ENCODE results near the gene CCPG1.

Gene CCPG1

GRCh38 chr15:55389264-55389607 is 18.9 kb downstream of the CCPG1 start:
- H3K36me3 ChIP-seq (ENCODE audit: control insufficient read depth, low read length): no peaks in the 10 kb centered on the region
- H3K4me2 ChIP-seq (ENCODE audit: low read length): no peak overlapping the region
- H3K27me3 ChIP-seq (ENCODE audit: control insufficient read depth, low read length): no peaks in the 10 kb centered on the region
- H3K27ac ChIP-seq (ENCODE audit: low read depth, low read length): no peak overlapping the region
- no peaks in the 10 kb centered on the region for H3K9me3 ChIP-seq (ENCODE audit: control insufficient read depth, insufficient read depth, low read length)
- H3K79me2 ChIP-seq (ENCODE audit: control insufficient read depth, low read length): no peaks in the 10 kb centered on the region
- TF ChIP-seq, protein P1, sequence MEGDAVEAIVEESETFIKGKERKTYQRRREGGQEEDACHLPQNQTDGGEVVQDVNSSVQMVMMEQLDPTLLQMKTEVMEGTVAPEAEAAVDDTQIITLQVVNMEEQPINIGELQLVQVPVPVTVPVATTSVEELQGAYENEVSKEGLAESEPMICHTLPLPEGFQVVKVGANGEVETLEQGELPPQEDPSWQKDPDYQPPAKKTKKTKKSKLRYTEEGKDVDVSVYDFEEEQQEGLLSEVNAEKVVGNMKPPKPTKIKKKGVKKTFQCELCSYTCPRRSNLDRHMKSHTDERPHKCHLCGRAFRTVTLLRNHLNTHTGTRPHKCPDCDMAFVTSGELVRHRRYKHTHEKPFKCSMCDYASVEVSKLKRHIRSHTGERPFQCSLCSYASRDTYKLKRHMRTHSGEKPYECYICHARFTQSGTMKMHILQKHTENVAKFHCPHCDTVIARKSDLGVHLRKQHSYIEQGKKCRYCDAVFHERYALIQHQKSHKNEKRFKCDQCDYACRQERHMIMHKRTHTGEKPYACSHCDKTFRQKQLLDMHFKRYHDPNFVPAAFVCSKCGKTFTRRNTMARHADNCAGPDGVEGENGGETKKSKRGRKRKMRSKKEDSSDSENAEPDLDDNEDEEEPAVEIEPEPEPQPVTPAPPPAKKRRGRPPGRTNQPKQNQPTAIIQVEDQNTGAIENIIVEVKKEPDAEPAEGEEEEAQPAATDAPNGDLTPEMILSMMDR (IDR thresholded peaks at IDR 0.05; ENCODE audit: low read depth, low read length, poor library complexity, severe bottlenecking): no peak
- no peak for TF ChIP-seq EZH2phosphoT487 (IDR thresholded peaks at IDR 0.05; ENCODE audit: borderline replicate concordance, low read length)
- H4K20me1 ChIP-seq (ENCODE audit: control insufficient read depth, insufficient read depth, low read depth, low read length): no peaks in the 10 kb centered on the region
- H3K4me1 ChIP-seq (ENCODE audit: control insufficient read depth, low read length): no peaks in the 10 kb centered on the region
- H3F3A ChIP-seq (ENCODE audit: control insufficient read depth, insufficient read depth): no peaks in the 10 kb centered on the region
- no peaks in the 10 kb centered on the region for H3K9me2 ChIP-seq (replicated peaks; ENCODE audit: control insufficient read depth, low read length)
- no peak overlapping the region for H3K4me3 ChIP-seq (ENCODE audit: low read length)

DNA sequence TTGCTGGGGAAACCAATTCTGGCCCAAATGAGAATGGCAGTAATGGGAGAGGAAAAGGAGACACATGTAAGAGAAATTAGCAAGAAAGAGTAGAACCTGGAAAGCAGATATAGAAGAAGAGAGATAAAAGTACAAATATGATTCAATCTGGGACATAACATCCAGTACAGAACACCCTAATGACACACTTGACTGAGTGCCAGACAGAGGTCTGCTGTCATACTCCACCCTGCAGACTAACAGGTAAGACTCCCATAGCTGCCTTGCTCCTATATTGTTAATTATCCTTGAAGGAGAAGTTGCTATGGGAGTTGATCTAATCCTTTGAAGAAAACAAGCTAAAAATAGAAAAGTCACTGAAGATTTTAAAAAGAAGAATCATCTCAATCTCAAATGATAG is 21.1 kb downstream of the CCPG1 start:
- no peaks in the 10 kb centered on the region for H3K9me3 ChIP-seq (ENCODE audit: control insufficient read depth, insufficient read depth, low read length)
- H3K27me3 ChIP-seq (ENCODE audit: control insufficient read depth, low read length): no peaks in the 10 kb centered on the region
- no peaks in the 10 kb centered on the region for H3K79me2 ChIP-seq (ENCODE audit: control insufficient read depth, low read length)
- H3K4me2 ChIP-seq (ENCODE audit: low read length): no peak overlapping the region
- no peaks in the 10 kb centered on the region for H4K20me1 ChIP-seq (ENCODE audit: control insufficient read depth, insufficient read depth, low read depth, low read length)
- H3K9me2 ChIP-seq (replicated peaks; ENCODE audit: control insufficient read depth, low read length): no peaks in the 10 kb centered on the region
- no peak overlapping the region for H3K4me3 ChIP-seq (ENCODE audit: low read length)
- H3K36me3 ChIP-seq (ENCODE audit: control insufficient read depth, low read length): no peaks in the 10 kb centered on the region
- H3K4me1 ChIP-seq (ENCODE audit: control insufficient read depth, low read length): no peaks in the 10 kb centered on the region
- H3F3A ChIP-seq (ENCODE audit: control insufficient read depth, insufficient read depth): no peaks in the 10 kb centered on the region
- H3K27ac ChIP-seq (ENCODE audit: low read depth, low read length): no peak overlapping the region
- TF ChIP-seq EZH2phosphoT487 (IDR thresholded peaks at IDR 0.05; ENCODE audit: borderline replicate concordance, low read length): no peak
- TF ChIP-seq, protein P1 (IDR thresholded peaks at IDR 0.05; ENCODE audit: low read depth, low read length, poor library complexity, severe bottlenecking): no peak

DNA sequence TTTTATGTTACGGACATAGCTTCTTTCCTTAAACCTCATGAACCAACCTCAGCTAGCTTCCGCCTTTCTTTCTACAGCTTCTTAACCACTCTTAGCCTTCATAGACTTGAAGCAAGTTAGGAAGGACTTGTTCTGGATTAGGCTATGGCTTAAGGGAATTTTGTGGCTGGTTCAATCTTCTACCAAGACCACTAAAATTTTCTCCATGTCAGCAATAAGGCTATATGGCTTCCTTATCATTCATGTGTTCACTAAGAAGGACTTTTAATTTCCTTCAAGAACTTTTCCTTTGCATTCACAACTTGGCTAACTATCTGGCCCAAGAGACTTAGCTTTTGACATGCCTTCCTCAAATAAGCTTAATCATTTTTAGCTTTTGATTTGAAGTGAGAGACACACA is 24.5 kb downstream of the CCPG1 start:
- Histone ChIP-seq H3K4me3 (ENCODE audit: low read length) (no peak overlapping the region), H3K36me3 (ENCODE audit: control insufficient read depth, low read length) (no peaks in the 10 kb centered on the region), H4K20me1 (ENCODE audit: control insufficient read depth, insufficient read depth, low read depth, low read length) (no peaks in the 10 kb centered on the region), H3K4me2 (ENCODE audit: low read length) (no peak overlapping the region), H3K9me2 (replicated peaks; ENCODE audit: control insufficient read depth, low read length) (no peaks in the 10 kb centered on the region), H3K27ac (ENCODE audit: low read depth, low read length) (no peak overlapping the region), H3K9me3 (ENCODE audit: control insufficient read depth, insufficient read depth, low read length) (no peaks in the 10 kb centered on the region), H3F3A (ENCODE audit: control insufficient read depth, insufficient read depth) (no peaks in the 10 kb centered on the region), H3K4me1 (ENCODE audit: control insufficient read depth, low read length) (no peaks in the 10 kb centered on the region), H3K79me2 (ENCODE audit: control insufficient read depth, low read length) (no peaks in the 10 kb centered on the region), H3K27me3 (ENCODE audit: control insufficient read depth, low read length) (no peaks in the 10 kb centered on the region)
- TF ChIP-seq, protein P1 (IDR thresholded peaks at IDR 0.05; ENCODE audit: low read depth, low read length, poor library complexity, severe bottlenecking): no peak
- TF ChIP-seq EZH2phosphoT487 (IDR thresholded peaks at IDR 0.05; ENCODE audit: borderline replicate concordance, low read length): no peak

GRCh38 chr15:55381595-55381994 is 26.6 kb downstream of the CCPG1 start:
- Histone ChIP-seq H3K9me3 (ENCODE audit: control insufficient read depth, insufficient read depth, low read length) (no peaks in the 10 kb centered on the region), H3F3A (ENCODE audit: control insufficient read depth, insufficient read depth) (no peaks in the 10 kb centered on the region), H3K27me3 (ENCODE audit: control insufficient read depth, low read length) (no peaks in the 10 kb centered on the region), H3K27ac (ENCODE audit: low read depth, low read length) (no peak overlapping the region), H3K4me1 (ENCODE audit: control insufficient read depth, low read length) (no peaks in the 10 kb centered on the region), H3K36me3 (ENCODE audit: control insufficient read depth, low read length) (no peaks in the 10 kb centered on the region), H3K4me3 (ENCODE audit: low read length) (no peak overlapping the region), H3K9me2 (replicated peaks; ENCODE audit: control insufficient read depth, low read length) (no peaks in the 10 kb centered on the region), H4K20me1 (ENCODE audit: control insufficient read depth, insufficient read depth, low read depth, low read length) (no peaks in the 10 kb centered on the region), H3K79me2 (ENCODE audit: control insufficient read depth, low read length) (no peaks in the 10 kb centered on the region), H3K4me2 (ENCODE audit: low read length) (no peak overlapping the region)
- TF ChIP-seq EZH2phosphoT487 (IDR thresholded peaks at IDR 0.05; ENCODE audit: borderline replicate concordance, low read length): no peak
- TF ChIP-seq, protein P1 (IDR thresholded peaks at IDR 0.05; ENCODE audit: low read depth, low read length, poor library complexity, severe bottlenecking): no peak
